Neuronal stem cell (in vitro differentiated cells): ENCODE measurements around the gene NEK11.

ENCODE experiments used
- DNase-seq: peaks from one replicate; pipeline ENCODE4 v3.0.0-alpha.2; 2013; ENCODE audit warnings: low spot score
- H2AFZ ChIP-seq: one replicate; pipeline ENCODE4 v1.6.1; 2013; ENCODE audit warnings: mild to moderate bottlenecking, low read length, inconsistent platforms
- H2AK5ac ChIP-seq: 2 replicates; pipeline ENCODE4 v1.6.1; 2013; ENCODE audit warnings: low read depth, mild to moderate bottlenecking, inconsistent platforms, low read length, moderate library complexity, mixed read lengths
- H2BK120ac ChIP-seq: 2 replicates; pipeline ENCODE4 v1.6.1; 2013; ENCODE audit warnings: low read depth, mild to moderate bottlenecking, inconsistent platforms, low read length, moderate library complexity, mixed read lengths
- H2BK12ac ChIP-seq: one replicate; pipeline ENCODE4 v1.6.1; 2013; ENCODE audit warnings: low read length, inconsistent platforms
- H2BK15ac ChIP-seq: 2 replicates; pipeline ENCODE4 v1.6.1; 2013; ENCODE audit warnings: mild to moderate bottlenecking, low read length, inconsistent platforms, mixed read lengths
- H2BK5ac ChIP-seq: one replicate; pipeline ENCODE4 v1.6.1; 2013; ENCODE audit warnings: inconsistent platforms, mild to moderate bottlenecking, low read length, moderate library complexity
- H3K14ac ChIP-seq: one replicate; pipeline ENCODE4 v1.6.1; 2013; ENCODE audit warnings: low read length, inconsistent platforms
- H3K18ac ChIP-seq: 2 replicates; pipeline ENCODE4 v1.6.1; 2013; ENCODE audit warnings: low read length, inconsistent platforms
- H3K23ac ChIP-seq: 2 replicates; pipeline ENCODE4 v1.6.1; 2013; ENCODE audit warnings: low read depth, mild to moderate bottlenecking, mixed read lengths, low read length, inconsistent platforms; ENCODE audit not compliant: poor library complexity
- H3K27ac ChIP-seq: replicated peaks from 3 replicates; pipeline ENCODE4 v1.5.1; 2013; ENCODE audit warnings: low read length, inconsistent platforms
- H3K27me3 ChIP-seq, 3 experiments: 2 replicates each; pipeline ENCODE4 v1.6.1; 2013; ENCODE audit warnings: low read length in 3 of 3, mild to moderate bottlenecking in 2 of 3, inconsistent platforms in 1 of 3, low read depth in 1 of 3, mixed read lengths in 1 of 3, moderate library complexity in 1 of 3; ENCODE audit not compliant: control insufficient read depth in 3 of 3, insufficient read depth in 3 of 3
- H3K36me3 ChIP-seq, 2 donors: replicated peaks in 1 of 2; 2 replicates each; pipeline ENCODE4 v1.6.1; 2013; ENCODE audit warnings: low read length in 2 of 2; ENCODE audit not compliant: control insufficient read depth in 2 of 2, insufficient read depth in 2 of 2
- H3K4ac ChIP-seq: 2 replicates; pipeline ENCODE4 v1.6.1; 2013; ENCODE audit warnings: inconsistent platforms, mild to moderate bottlenecking, low read length, moderate library complexity
- H3K4me1 ChIP-seq, 2 donors: 1 replicate in 1 of 2; 2 replicates in 1 of 2; pipeline ENCODE4 v1.6.1; 2013; ENCODE audit warnings: low read length in 2 of 2, low read depth in 1 of 2; ENCODE audit not compliant: control insufficient read depth in 2 of 2, insufficient read depth in 1 of 2
- H3K4me2 ChIP-seq: one replicate; pipeline ENCODE4 v1.6.1; 2013; ENCODE audit warnings: mild to moderate bottlenecking, low read length, inconsistent platforms; ENCODE audit not compliant: insufficient read depth, poor library complexity, severe bottlenecking
- H3K4me3 ChIP-seq, 2 donors: 2 replicates each; pipeline ENCODE4 v1.5.1; 2013; ENCODE audit warnings: low read length in 2 of 2, mild to moderate bottlenecking in 2 of 2, inconsistent platforms in 1 of 2, moderate library complexity in 1 of 2
- H3K79me1 ChIP-seq: one replicate; pipeline ENCODE4 v1.6.1; 2013; ENCODE audit warnings: low read depth, mild to moderate bottlenecking, inconsistent platforms, low read length, moderate library complexity
- H3K9ac ChIP-seq: one replicate; pipeline ENCODE4 v1.6.1; 2013; ENCODE audit warnings: mild to moderate bottlenecking, low read depth, low read length, inconsistent platforms; ENCODE audit not compliant: poor library complexity
- H3K9me3 ChIP-seq, 2 donors: replicated peaks in 1 of 2; 2 replicates each; pipeline versions ENCODE3 to v1.6.1; 2013; ENCODE audit warnings: low read length in 2 of 2, mild to moderate bottlenecking in 2 of 2, inconsistent platforms in 1 of 2, low read depth in 1 of 2, mixed read lengths in 1 of 2, moderate library complexity in 1 of 2; ENCODE audit not compliant: control insufficient read depth in 2 of 2, insufficient read depth in 1 of 2
- H4K8ac ChIP-seq: one replicate; pipeline ENCODE4 v1.6.1; 2013; ENCODE audit warnings: low read depth, mild to moderate bottlenecking, inconsistent platforms, low read length, moderate library complexity
- H4K91ac ChIP-seq: one replicate; pipeline ENCODE4 v1.6.1; 2013; ENCODE audit warnings: low read length, low read depth, mild to moderate bottlenecking, inconsistent platforms; ENCODE audit not compliant: poor library complexity
- WGBS, 2 donors: extraction: QIAGEN DNeasy Blood & Tissue Kit; methylation state at CpG; one replicate each; pipeline ENCODE4 v1.1.7; 2013; ENCODE audit warnings: missing lambda C conversion rate in 2 of 2, mixed read lengths in 1 of 2; ENCODE audit not compliant: insufficient read length in 2 of 2, insufficient replicate concordance in 1 of 2; ENCODE audit errors: extremely low coverage in 2 of 2; 5-methylcytosine and 5-hydroxymethylcytosine counted together

The NEK11 gene

DNA sequence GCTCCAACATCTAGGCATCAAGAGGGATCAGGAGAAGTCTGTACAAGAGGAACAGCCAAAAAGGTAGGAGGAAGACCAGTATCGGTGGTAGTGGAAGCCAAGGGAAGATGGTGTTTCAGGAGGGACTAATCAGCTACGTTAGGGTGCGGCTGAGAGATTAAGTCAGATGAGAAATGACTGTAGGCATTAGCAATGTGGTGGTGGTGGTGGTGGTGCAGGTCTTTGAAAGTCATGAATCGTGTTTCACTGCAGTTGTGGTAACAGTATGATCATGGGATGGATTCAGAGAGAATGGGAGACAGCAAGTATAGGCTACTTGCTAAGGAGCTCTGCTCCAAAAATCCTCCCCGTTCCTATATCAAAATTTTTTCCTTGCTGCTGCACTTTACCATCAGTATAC lies 35.6 kb upstream of the NEK11 start:
- Histone ChIP-seq H2BK15ac (no peak overlapping the region), H3K27ac (no peak overlapping the region), H3K79me1 (no peaks in the 10 kb centered on the region), H3K14ac (no peak overlapping the region), H3K4ac (no peak overlapping the region), H2BK5ac (no peak overlapping the region), H2BK12ac (no peak overlapping the region), H4K8ac (no peak overlapping the region), H3K27me3 (no peaks in the 10 kb centered on the region), H3K23ac (no peak overlapping the region), H3K4me2 (no peak overlapping the region), H3K4me3 (no peak overlapping the region), H2BK120ac (no peak overlapping the region), H4K91ac (no peak overlapping the region), H3K4me1 (no peaks in the 10 kb centered on the region), H3K36me3 (peaks cover 8 to 40% of the 10 kb centered on the region in 2 donors), H3K9me3 (no peaks in the 10 kb centered on the region), H2AK5ac (no peak overlapping the region), H3K18ac (no peak overlapping the region), H2AFZ (no peak overlapping the region), H3K9ac (no peak overlapping the region)
- no peak for DNase-seq
- no CpG with 5 or more reads among the region's 5 CpGs for WGBS, 2 donors

DNA sequence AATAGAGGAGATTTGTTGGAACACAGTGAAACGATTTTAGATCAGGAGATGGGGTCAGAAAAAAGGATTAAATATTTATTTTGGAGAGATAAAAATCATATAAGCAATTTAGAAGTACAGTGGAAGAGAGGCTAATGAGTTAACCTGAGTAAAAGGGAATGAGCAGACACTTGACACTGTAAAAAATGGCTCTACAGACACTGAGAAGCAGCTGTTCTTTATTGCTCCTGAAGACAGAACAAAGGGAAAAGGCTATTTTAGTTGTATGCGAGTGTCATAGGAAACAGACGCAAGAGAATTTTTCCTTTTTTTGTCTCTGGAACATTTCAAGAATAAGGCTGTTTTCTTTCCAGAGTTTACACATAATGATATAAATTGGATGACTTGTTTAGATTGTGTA lies 34.3 kb upstream of the NEK11 start:
- no peak for DNase-seq
- Histone ChIP-seq H2BK5ac (no peak overlapping the region), H3K27ac (no peak overlapping the region), H3K18ac (no peak overlapping the region), H2BK15ac (no peak overlapping the region), H3K27me3 (no peaks in the 10 kb centered on the region), H3K4ac (no peak overlapping the region), H2AK5ac (no peak overlapping the region), H3K14ac (no peak overlapping the region), H2AFZ (no peak overlapping the region), H4K91ac (no peak overlapping the region), H3K9me3 (no peaks in the 10 kb centered on the region), H3K4me1 (no peaks in the 10 kb centered on the region), H3K79me1 (no peaks in the 10 kb centered on the region), H3K4me3 (no peak overlapping the region), H4K8ac (no peak overlapping the region), H3K36me3 (peaks cover 8 to 49% of the 10 kb centered on the region in 2 donors), H3K9ac (no peak overlapping the region), H3K23ac (no peak overlapping the region), H2BK12ac (no peak overlapping the region), H2BK120ac (no peak overlapping the region), H3K4me2 (no peak overlapping the region)
- WGBS, 2 donors, result 100% methylated on average over 1 of the region's 3 CpGs; no CpG with 5 or more reads in 1 of the 2 donors

DNA sequence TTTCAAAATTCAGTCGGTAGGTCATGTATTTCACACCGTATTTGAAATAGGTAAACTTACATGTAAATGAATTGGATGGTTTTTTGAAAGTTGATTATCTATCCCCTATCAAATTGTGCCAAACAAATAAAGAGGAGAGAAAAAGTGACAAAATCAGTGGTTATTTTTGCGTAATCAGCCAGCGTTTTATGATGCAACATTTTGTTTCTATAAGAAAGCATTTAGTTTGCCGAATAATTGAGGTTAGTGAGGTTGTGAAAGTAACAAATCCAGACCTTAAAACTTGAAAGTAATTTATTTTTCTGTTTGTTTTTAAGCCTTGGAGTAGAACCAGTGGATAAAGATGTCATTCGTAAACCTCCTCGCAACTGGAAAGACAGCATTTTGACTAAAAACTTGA lies 29.4 kb upstream of the NEK11 start:
- Histone ChIP-seq H3K36me3 (peaks cover 7 to 82% of the 10 kb centered on the region in 2 donors), H4K91ac (no peak overlapping the region)

DNA sequence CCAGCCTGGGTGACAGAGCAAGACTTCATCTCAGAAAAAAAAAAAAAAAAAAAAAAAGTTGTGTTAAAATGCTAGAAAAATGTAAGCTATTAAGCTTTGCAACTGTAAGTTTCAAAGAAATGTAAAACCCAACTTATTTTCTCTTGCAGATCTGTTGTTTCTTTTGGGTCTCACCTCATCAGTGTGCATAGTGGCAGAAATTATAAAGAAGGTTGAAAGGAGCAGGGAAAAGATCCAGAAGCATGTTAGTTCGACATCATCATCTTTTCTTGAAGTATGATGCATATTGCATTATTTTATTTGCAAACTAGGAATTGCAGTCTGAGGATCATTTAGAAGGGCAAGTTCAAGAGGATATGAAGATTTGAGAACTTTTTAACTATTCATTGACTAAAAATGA lies 25.6 kb upstream of the NEK11 start:
- no peak overlapping the region for H3K4me3 ChIP-seq
- H3K18ac ChIP-seq, result no peak overlapping the region

More for the DNA sequence above, 29.4 kb upstream of the NEK11 start:
- Histone ChIP-seq H2BK120ac (no peak overlapping the region), H3K27me3 (no peaks in the 10 kb centered on the region), H2AFZ (no peak overlapping the region), H2BK12ac (no peak overlapping the region), H4K8ac (no peak overlapping the region), H3K18ac (no peak overlapping the region), H3K9me3 (no peaks in the 10 kb centered on the region), H3K4me3 (no peak overlapping the region), H3K4me1 (no peaks in the 10 kb centered on the region), H2BK5ac (no peak overlapping the region), H2AK5ac (no peak overlapping the region), H3K23ac (no peak overlapping the region), H3K79me1 (no peaks in the 10 kb centered on the region), H3K4me2 (no peak overlapping the region), H3K9ac (no peak overlapping the region), H2BK15ac (no peak overlapping the region), H3K14ac (no peak overlapping the region), H3K27ac (no peak overlapping the region), H3K4ac (no peak overlapping the region)
- no peak for DNase-seq
- WGBS, 2 donors, result no CpG with 5 or more reads among the region's 7 CpGs

More for the DNA sequence above, 25.6 kb upstream of the NEK11 start:
- H3K4me2 ChIP-seq, result no peak overlapping the region
- H2BK15ac ChIP-seq, result no peak overlapping the region
- no peak overlapping the region for H3K23ac ChIP-seq
- H4K8ac ChIP-seq, result no peak overlapping the region
- H3K9ac ChIP-seq, result no peak overlapping the region
- peaks cover 4 to 82% of the 10 kb centered on the region in 2 donors for H3K36me3 ChIP-seq
- no peaks in the 10 kb centered on the region for H3K4me1 ChIP-seq
- no peak overlapping the region for H3K14ac ChIP-seq
- no peak overlapping the region for H3K27ac ChIP-seq
- no peak overlapping the region for H4K91ac ChIP-seq
- no peak overlapping the region for H2BK12ac ChIP-seq
- DNase-seq, result no peak
- no CpG with 5 or more reads among the region's 1 CpG for WGBS, 2 donors
- no peak overlapping the region for H2AFZ ChIP-seq
- H2BK5ac ChIP-seq, result no peak overlapping the region
- H3K79me1 ChIP-seq, result no peaks in the 10 kb centered on the region
- no peak overlapping the region for H2BK120ac ChIP-seq
- H3K4ac ChIP-seq, result no peak overlapping the region
- H3K9me3 ChIP-seq, result no peaks in the 10 kb centered on the region
- H3K27me3 ChIP-seq, result no peaks in the 10 kb centered on the region
- H2AK5ac ChIP-seq, result no peak overlapping the region
